ENCODE results near the gene ANKRD61.
"Not testable (repeated sequence)": the region's sequence is repeated elsewhere in the genome, so short reads cannot be mapped to it uniquely, and the experiment has no call there.

ANKRD61 gene

GRCh38 chr7:6030988-6031387 is at the start of gene ANKRD61:
Gene ANKRD61, plus strand, starts transcription at chr7:6031376. Its CDS starts 0 bp downstream, at chr7:6031376.
- no peak for DNase-seq

- not testable (repeated sequence) for DNase-seq
Measured at GRCh38 chr7:5987061-5987460, 44.1 kb upstream of the ANKRD61 start.

GRCh38 chr7:5997210-5997808 is 33.9 kb upstream of the ANKRD61 start:
- no peak for DNase-seq

- no peak for DNase-seq
Measured at GRCh38 chr7:6007386-6007785, 23.8 kb upstream of the ANKRD61 start.

GRCh38 chr7:6007835-6008590 is 23.2 kb upstream of the ANKRD61 start:
- DNase-seq: not testable (repeated sequence)

GRCh38 chr7:6008668-6009611 is 22.2 kb upstream of the ANKRD61 start, which contains the start of the genes AIMP2 and PMS2:
Gene AIMP2, plus strand, starts transcription at chr7:6009272. Its CDS starts 92 bp downstream, at chr7:6009364.
Gene PMS2, minus strand, starts transcription at chr7:6009049. Its CDS starts 30 bp downstream, at chr7:6009019.
- peak; percentile 98 for DNase-seq

- DNase-seq: not testable (repeated sequence)
Measured at GRCh38 chr7:6010370-6010769, 20.8 kb upstream of the ANKRD61 start.

GRCh38 chr7:6011541-6011940 is 19.6 kb upstream of the ANKRD61 start:
- no peak for DNase-seq

- no peak for DNase-seq
Measured at GRCh38 chr7:6012355-6013104, 18.6 kb upstream of the ANKRD61 start.

- DNase-seq: no peak
Measured at GRCh38 chr7:6015917-6016652, 15.1 kb upstream of the ANKRD61 start.

GRCh38 chr7:6016653-6016966 is 14.6 kb upstream of the ANKRD61 start:
- DNase-seq: no peak

GRCh38 chr7:6020371-6021286 is 10.5 kb upstream of the ANKRD61 start:
- DNase-seq: no peak

GRCh38 chr7:6022707-6023106 is 8.5 kb upstream of the ANKRD61 start:
- no peak for DNase-seq

GRCh38 chr7:6023974-6024435 is 7.2 kb upstream of the ANKRD61 start:
- DNase-seq: no peak

- DNase-seq: peak; percentile 76
Measured at GRCh38 chr7:6026011-6026819, 5.0 kb upstream of the ANKRD61 start.

- DNase-seq: no peak
Measured at GRCh38 chr7:6026820-6027311, 4.3 kb upstream of the ANKRD61 start.

GRCh38 chr7:6027806-6028365 is 3.3 kb upstream of the ANKRD61 start:
- DNase-seq: no peak

- DNase-seq: no peak
Measured at GRCh38 chr7:6028563-6028962, 2.6 kb upstream of the ANKRD61 start.

- DNase-seq: no peak
Measured at GRCh38 chr7:6031567-6031966, 391 bp downstream of the ANKRD61 start.

All from activated CD8-positive, alpha-beta memory T cell treated with anti-CD3 and anti-CD28 coated beads for 24 hours (primary cell).